CMK (cell line): ENCODE data around the gene DHCR24.

Experiments used
- DNase-seq: peaks from one replicate; pipeline ENCODE4 v3.0.0-alpha.2; 2010; ENCODE audit warnings: low read depth

The DHCR24 gene

GRCh38 chr1:54800899-54801759 lies 85.9 kb downstream of the DHCR24 start, which contains the start of gene TTC22:
Gene TTC22, minus strand, starts transcription at chr1:54801323. Its CDS starts 160 bp downstream, at chr1:54801163.
- no peak for DNase-seq

- DNase-seq: no peak
Observed at GRCh38 chr1:54800041-54800898, 86.7 kb downstream of the DHCR24 start.
